ENCODE data around the gene PNPLA8. TPM values are rescaled to one million over a fixed set of nuclear protein-coding genes. Genes with fewer than 3 reads are reported as not detected.
"Not testable (repeated sequence)": the region's sequence is repeated elsewhere in the genome, so short reads cannot be mapped to it uniquely, and the experiment has no call there.

The PNPLA8 gene
- total RNA-seq, 2 donors from 2014 or later = 25.8 to 27.3 TPM

DNA sequence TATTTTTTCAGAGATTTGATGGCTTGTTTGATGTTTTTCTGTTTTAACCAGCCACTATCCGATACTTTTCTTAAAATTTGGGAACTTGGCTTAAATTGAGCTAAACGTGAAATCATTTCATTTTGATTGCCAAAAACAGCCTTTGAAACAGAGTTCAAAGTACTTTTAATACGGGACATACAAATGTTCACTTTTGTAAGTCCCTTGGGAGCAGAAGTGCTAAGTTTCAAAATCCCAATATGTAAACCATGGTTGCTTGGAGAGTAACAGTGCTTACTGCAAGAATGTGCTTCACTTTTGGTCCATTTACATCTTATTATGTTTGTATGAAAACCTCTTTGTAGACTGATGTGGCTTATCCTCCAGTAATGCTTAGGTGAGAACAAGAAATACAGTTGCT, 10.9 kb downstream of the PNPLA8 start:
- no peak for TF ChIP-seq POLR2AphosphoS5 (IDR thresholded peaks at IDR 0.05)
- no peak for TF ChIP-seq POLR2A (IDR thresholded peaks at IDR 0.05)
- TF ChIP-seq, protein P1, sequence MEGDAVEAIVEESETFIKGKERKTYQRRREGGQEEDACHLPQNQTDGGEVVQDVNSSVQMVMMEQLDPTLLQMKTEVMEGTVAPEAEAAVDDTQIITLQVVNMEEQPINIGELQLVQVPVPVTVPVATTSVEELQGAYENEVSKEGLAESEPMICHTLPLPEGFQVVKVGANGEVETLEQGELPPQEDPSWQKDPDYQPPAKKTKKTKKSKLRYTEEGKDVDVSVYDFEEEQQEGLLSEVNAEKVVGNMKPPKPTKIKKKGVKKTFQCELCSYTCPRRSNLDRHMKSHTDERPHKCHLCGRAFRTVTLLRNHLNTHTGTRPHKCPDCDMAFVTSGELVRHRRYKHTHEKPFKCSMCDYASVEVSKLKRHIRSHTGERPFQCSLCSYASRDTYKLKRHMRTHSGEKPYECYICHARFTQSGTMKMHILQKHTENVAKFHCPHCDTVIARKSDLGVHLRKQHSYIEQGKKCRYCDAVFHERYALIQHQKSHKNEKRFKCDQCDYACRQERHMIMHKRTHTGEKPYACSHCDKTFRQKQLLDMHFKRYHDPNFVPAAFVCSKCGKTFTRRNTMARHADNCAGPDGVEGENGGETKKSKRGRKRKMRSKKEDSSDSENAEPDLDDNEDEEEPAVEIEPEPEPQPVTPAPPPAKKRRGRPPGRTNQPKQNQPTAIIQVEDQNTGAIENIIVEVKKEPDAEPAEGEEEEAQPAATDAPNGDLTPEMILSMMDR (IDR thresholded peaks at IDR 0.05) = no peak
- H3K4me1 ChIP-seq (replicated peaks) = no peaks in the 10 kb centered on the region
- intact Hi-C loops (cut with DNase I) = no loop called here
- DNase-seq (ENCODE audit: low spot score) = no peak
- peaks cover 0 to 8% of the 10 kb centered on the region in 2 donors for H3K36me3 ChIP-seq
- 53% methylated on average over 3 of the region's 3 CpGs for WGBS
- no peaks in the 10 kb centered on the region for H3K9me3 ChIP-seq
- no peak overlapping the region for H3K4me3 ChIP-seq
- H3K27ac ChIP-seq = no peak overlapping the region
- H3K27me3 ChIP-seq (replicated peaks; ENCODE audit: insufficient read depth) = no peaks in the 10 kb centered on the region

DNA sequence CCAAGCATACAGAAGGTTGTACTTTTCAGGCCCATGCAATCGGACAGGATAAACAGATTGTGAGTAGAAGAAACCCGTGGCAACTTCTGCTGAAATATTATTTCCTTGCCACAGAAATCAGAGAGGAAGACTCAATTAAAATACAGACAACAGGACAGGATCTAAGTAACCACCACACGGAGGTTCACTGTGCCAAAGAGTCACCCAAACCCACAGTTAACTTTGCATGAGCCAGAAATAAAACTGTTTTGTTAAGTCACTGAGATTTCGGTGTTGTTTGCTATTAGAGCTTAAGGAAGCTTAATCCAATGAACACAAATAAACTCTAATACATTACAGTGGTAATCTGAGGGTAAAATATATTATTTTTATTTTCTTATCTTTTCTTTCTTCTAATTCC, 14.0 kb downstream of the PNPLA8 start:
- no peak overlapping the region for H3K4me3 ChIP-seq
- no peak overlapping the region for H3K27ac ChIP-seq
- WGBS = 94% methylated on average over 4 of the region's 4 CpGs
- H3K36me3 ChIP-seq = no peaks in the 10 kb centered on the region
- no peaks in the 10 kb centered on the region for H3K27me3 ChIP-seq (replicated peaks; ENCODE audit: insufficient read depth)
- no peak for TF ChIP-seq POLR2A (IDR thresholded peaks at IDR 0.05)
- TF ChIP-seq, protein P1 (IDR thresholded peaks at IDR 0.05) = no peak
- TF ChIP-seq POLR2AphosphoS5 (IDR thresholded peaks at IDR 0.05) = no peak
- no peak for DNase-seq (ENCODE audit: low spot score)
- H3K9me3 ChIP-seq = no peaks in the 10 kb centered on the region
- intact Hi-C loops (cut with DNase I) = no loop called here
- H3K4me1 ChIP-seq (replicated peaks) = no peaks in the 10 kb centered on the region

DNA sequence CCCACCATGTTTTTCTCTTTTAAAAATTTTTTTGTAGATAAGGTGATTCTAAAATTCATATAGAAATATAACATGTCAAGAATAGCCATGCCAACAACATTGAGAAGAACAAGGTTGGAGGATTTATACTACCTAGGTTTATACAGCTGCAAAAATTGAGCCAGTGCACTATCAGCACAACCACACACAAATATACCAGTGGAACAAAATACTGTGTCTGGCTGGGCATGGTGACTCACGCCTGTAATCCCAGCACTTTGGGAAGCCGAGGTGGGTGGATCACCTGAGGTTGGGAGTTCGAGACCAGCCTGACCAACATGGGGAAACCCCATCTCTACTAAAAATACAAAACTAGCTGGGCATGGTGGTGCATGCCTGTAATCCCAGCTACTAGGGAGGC, 21.4 kb downstream of the PNPLA8 start:
- H3K27ac ChIP-seq; H3K4me3 ChIP-seq; H3K27me3 ChIP-seq (replicated peaks; ENCODE audit: insufficient read depth); H3K9me3 ChIP-seq; DNase-seq (ENCODE audit: low spot score); intact Hi-C loops (cut with DNase I); H3K36me3 ChIP-seq; H3K4me1 ChIP-seq (replicated peaks): not testable (repeated sequence)
- WGBS = 91% methylated on average over 3 of the region's 3 CpGs

DNA sequence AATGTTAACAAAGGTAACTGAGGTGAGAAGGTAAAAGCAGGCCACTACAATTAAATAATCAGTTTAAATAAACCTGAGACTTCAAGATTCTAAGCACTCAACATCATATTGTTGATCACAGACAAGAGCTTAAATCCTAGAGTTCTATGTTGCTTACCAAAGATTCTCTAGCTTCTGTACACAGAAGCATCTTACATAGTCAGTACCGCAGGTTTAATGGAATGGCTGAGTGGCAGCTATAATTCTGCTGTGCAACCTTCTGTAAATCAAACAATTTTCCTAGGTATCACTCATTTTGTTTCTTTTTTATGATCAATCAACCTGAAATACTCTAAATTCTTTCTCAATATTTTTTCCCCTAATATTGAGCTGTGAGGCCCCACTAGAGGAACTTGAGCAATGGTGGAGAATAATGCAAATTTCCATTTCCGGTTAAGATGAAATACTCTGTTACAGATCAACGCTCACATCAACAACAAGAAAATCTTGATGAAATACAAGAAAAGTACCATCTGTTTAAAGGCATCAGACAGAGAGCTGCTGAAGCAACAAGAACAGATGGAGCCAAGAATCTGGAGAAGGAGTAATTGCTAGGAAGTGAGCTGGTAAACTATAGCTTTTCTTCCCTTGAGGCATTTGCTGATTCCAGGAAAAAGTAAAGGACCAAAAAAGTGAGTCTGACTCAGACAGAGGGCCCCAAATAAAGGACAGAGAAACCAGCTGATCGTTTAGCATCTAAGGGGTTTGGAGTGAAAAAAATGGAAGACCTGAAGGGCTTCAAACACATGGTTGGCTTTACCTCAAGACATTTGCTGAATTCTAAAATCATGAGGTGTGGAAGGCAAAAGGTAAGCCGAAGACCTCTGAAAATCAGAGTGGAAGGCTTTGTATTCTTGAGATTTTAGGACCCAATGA, 22.6 kb downstream of the PNPLA8 start:
- Histone ChIP-seq H3K27me3 (replicated peaks; ENCODE audit: insufficient read depth) (no peaks in the 10 kb centered on the region), H3K36me3 (no peaks in the 10 kb centered on the region), H3K9me3 (no peaks in the 10 kb centered on the region), H3K27ac (no peak overlapping the region), H3K4me3 (no peak overlapping the region), H3K4me1 (replicated peaks) (no peaks in the 10 kb centered on the region)
- WGBS = 85% methylated on average over 5 of the region's 5 CpGs
- intact Hi-C loops (cut with DNase I) = no loop called here
- TF ChIP-seq, protein P1 (IDR thresholded peaks at IDR 0.05) = no peak
- no peak for TF ChIP-seq POLR2AphosphoS5 (IDR thresholded peaks at IDR 0.05)
- TF ChIP-seq POLR2A (IDR thresholded peaks at IDR 0.05) = no peak
- DNase-seq (ENCODE audit: low spot score) = no peak

DNA sequence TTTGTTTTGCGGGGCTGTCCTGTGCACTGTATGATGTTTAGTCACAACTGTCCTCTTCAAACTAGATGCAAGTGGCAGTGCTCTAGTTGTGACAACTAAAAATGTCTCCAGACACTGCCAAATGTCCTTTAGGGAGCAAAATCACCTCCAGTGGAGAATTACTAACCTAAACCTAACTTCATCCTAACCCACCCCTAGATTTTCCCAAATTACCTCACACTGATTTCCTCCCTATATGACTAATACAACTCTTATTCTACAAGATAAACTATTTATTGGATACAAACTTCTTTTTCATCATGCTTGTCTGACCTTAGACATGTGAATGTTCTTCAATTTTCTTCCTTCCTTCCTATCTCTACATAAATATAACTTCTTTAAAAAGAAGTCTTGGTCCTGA, 26.4 kb downstream of the PNPLA8 start:
- no peaks in the 10 kb centered on the region for H3K27me3 ChIP-seq (replicated peaks; ENCODE audit: insufficient read depth)
- no peaks in the 10 kb centered on the region for H3K36me3 ChIP-seq
- intact Hi-C loops (cut with DNase I) = loop anchor here (5.0 kb wide), 1 partner anchor 322 kb away; no protein-coding TSS in a partner anchor
- no peak overlapping the region for H3K27ac ChIP-seq
- no peak for DNase-seq (ENCODE audit: low spot score)
- TF ChIP-seq POLR2A (IDR thresholded peaks at IDR 0.05) = no peak
- no peak for TF ChIP-seq POLR2AphosphoS5 (IDR thresholded peaks at IDR 0.05)
- TF ChIP-seq, protein P1 (IDR thresholded peaks at IDR 0.05) = no peak
- WGBS = 90% methylated on average over 1 of the region's 1 CpG
- no peaks in the 10 kb centered on the region for H3K4me1 ChIP-seq (replicated peaks)
- H3K4me3 ChIP-seq = no peak overlapping the region
- H3K9me3 ChIP-seq = no peaks in the 10 kb centered on the region
